HG03139 (cell line): ENCODE results near the gene NDUFB8.

Source experiments
- ATAC-seq: cut with Tn5 transposase; IDR thresholded peaks from one replicate; pipeline ENCODE4 v1.9.1; 2021; ENCODE audit not compliant: unreplicated experiment

NDUFB8 gene

GRCh38 chr10:100479037-100479436 is 50.6 kb downstream of the NDUFB8 start:
- no peak for ATAC-seq

- ATAC-seq: no peak
Observed at GRCh38 chr10:100477970-100478369, 51.7 kb downstream of the NDUFB8 start.
